Astrocyte (in vitro differentiated cells and primary cell): Measurements from ENCODE around the gene TOB1.

Experiments used
- CTCF ChIP-seq: IDR thresholded peaks from 2 replicates; pipeline ENCODE4 v1.5.1; 2011; ENCODE audit warnings: low read depth, mild to moderate bottlenecking, inconsistent platforms, low read length, moderate library complexity; ENCODE audit not compliant: insufficient read depth
- EZH2 ChIP-seq: IDR thresholded peaks from 2 replicates; pipeline ENCODE4 v1.6.1; 2012; ENCODE audit warnings: mild to moderate bottlenecking, low read length, inconsistent platforms; ENCODE audit not compliant: insufficient read depth

GRCh38 chr17:50830994-50831393, 35.2 kb downstream of the TOB1 start:
- TF ChIP-seq CTCF (no peak), EZH2 (no peak)
